Naive B cell (primary cell): Measurements from ENCODE around the gene BBS2. TPM values are rescaled to one million over a fixed set of nuclear protein-coding genes. Genes with fewer than 3 reads are reported as not detected.
A peak's percentile ranks its signal among the peaks of the same experiment; 100 is the strongest.

ENCODE experiments used
- ATAC-seq, 2 donors: fragments of 150-1000 bp; cut with Tn5 transposase; 2 replicates each; pipeline ENCODE4 v1.10.0; 2021; ENCODE audit warnings: low read depth in 2 of 2, mild to moderate bottlenecking in 2 of 2, moderate library complexity in 2 of 2
- DNase-seq: peaks from one replicate; pipeline ENCODE4 v3.0.0; 2022
- H3K27ac Mint-ChIP-seq, 6 donors: one replicate each; pipeline ENCODE4 v1.8.0; 2020 to 2022; ENCODE audit warnings: mild to moderate bottlenecking in 6 of 6, mixed read lengths in 6 of 6, moderate library complexity in 5 of 6, inconsistent platforms in 2 of 6
- H3K27me3 Mint-ChIP-seq, 3 donors: one replicate each; pipeline ENCODE4 v1.8.0; 2021 to 2022; ENCODE audit warnings: mixed read lengths in 3 of 3, mild to moderate bottlenecking in 1 of 3
- H3K36me3 Mint-ChIP-seq, 2 donors: one replicate each; pipeline ENCODE4 v1.8.0; 2020 to 2022; ENCODE audit warnings: mixed read lengths in 2 of 2, inconsistent platforms in 1 of 2, mild to moderate bottlenecking in 1 of 2
- H3K4me1 Mint-ChIP-seq, 3 donors: one replicate each; pipeline ENCODE4 v1.8.0; 2020 to 2022; ENCODE audit warnings: mixed read lengths in 3 of 3, inconsistent platforms in 1 of 3, mild to moderate bottlenecking in 1 of 3, moderate library complexity in 1 of 3
- H3K4me3 Mint-ChIP-seq, 8 donors: one replicate each; pipeline ENCODE4 v1.8.0; 2020 to 2022; ENCODE audit warnings: mild to moderate bottlenecking in 8 of 8, mixed read lengths in 8 of 8, moderate library complexity in 8 of 8, inconsistent platforms in 2 of 8
- H3K9me3 Mint-ChIP-seq, 7 donors: one replicate each; pipeline ENCODE4 v1.8.0; 2020 to 2022; ENCODE audit warnings: mixed read lengths in 7 of 7, mild to moderate bottlenecking in 5 of 7, inconsistent platforms in 2 of 7, moderate library complexity in 1 of 7
- polyA plus RNA-seq, 6 donors: library from polyadenylated mRNA; unstranded; fragments of 300-500 nt; fragmentation: Illumina TruSeq; gene quantifications; one replicate each; pipeline ENCODE4 v1.2.3, GENCODE V29; 2021; ENCODE audit warnings: low read depth in 6 of 6

BBS2 gene
- polyA plus RNA-seq, 6 donors from 2014 or later: 9.8 to 28.8 (median 17.7) TPM

DNA sequence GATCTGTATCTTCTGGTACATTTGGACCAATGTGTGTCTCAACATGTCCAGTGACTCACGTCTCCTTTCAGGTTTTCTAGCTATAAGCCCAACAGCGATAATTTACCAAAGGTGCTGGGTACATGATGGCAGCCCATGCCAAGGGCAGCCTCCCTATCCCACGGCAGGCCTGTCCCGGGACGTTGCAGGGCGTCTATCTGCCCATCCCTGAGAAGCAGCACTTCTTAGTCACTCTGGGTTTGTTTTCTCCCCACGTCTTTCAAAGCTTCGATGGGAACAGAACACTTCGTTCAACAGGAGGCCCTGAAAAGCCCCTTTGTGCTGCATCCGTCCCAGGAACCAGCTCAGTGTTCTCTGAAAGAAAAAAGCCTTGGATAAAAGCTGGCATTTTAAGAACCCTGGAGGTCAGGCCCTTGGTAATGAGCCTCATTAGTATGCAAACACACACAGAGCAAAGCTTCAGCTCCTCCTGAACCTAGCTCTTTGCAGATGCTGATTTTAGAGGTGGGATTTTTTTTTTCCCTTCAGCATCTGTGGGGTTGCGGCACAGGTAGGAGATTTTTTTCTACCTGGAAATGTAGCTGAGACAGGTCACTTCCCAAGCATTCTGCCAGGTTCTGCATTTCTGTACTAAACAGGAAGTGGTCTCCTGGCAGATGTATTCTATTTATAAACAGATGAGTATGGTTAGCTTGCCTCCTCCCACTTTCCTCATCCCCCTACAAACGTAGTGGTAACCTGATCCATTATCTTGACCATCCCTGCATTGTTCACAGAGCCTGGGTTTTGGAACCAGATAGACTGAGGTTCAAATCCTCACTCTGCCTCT lies 27.5 kb upstream of the BBS2 start:
- H3K4me3 Mint-ChIP-seq: peak overlapping the region in 1 of 8 donors; percentile 25
- ATAC-seq: no peak
- DNase-seq: no peak
- peak overlapping the region in 2 of 6 donors; percentile 23 to 94 for H3K27ac Mint-ChIP-seq
- no peaks in the 10 kb centered on the region for H3K36me3 Mint-ChIP-seq
- H3K4me1 Mint-ChIP-seq: peaks cover 4 to 16% (median 10%) of the 10 kb centered on the region in 3 donors
- no peaks in the 10 kb centered on the region for H3K9me3 Mint-ChIP-seq
- peaks cover 5 to 9% (median 6%) of the 10 kb centered on the region in 3 donors for H3K27me3 Mint-ChIP-seq

- Mint-ChIP-seq H3K36me3 (no peaks in the 10 kb centered on the region), H3K9me3 (peaks cover 0 to 2% (median 0%) of the 10 kb centered on the region in 7 donors), H3K27me3 (peaks cover 30 to 41% (median 32%) of the 10 kb centered on the region in 3 donors), H3K4me3 (no peak overlapping the region), H3K4me1 (peaks cover 0 to 4% (median 0%) of the 10 kb centered on the region in 3 donors), H3K27ac (no peak overlapping the region)
- ATAC-seq: no peak
- no peak for DNase-seq
Measured at GRCh38 chr16:56542039-56542438, 22.2 kb upstream of the BBS2 start.

DNA sequence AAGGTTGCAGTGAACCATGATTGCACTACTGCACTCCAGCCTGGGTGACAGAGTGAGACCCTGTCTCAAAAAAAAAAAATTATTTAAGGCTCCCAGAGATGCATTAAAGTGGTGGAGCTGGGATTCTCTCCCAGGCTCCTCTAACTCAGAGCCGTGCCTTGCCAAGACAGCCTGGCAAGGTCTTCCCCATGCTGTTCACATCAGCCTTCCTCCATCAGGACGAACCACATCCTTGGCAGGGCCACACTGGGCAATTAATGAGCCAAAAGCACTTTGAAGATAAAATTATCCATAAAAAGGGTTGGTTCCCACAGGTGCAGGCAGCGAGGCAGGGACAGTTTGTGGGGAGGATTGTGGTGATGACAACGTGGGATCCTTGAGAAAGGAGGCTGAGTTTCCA lies 19.8 kb upstream of the BBS2 start:
- no peak for ATAC-seq
- Mint-ChIP-seq H3K4me3 (no peak overlapping the region), H3K4me1 (peaks cover 0 to 4% (median 0%) of the 10 kb centered on the region in 3 donors), H3K27me3 (peaks cover 40 to 56% (median 48%) of the 10 kb centered on the region in 3 donors), H3K36me3 (no peaks in the 10 kb centered on the region), H3K27ac (no peak overlapping the region), H3K9me3 (peaks cover 0 to 2% (median 0%) of the 10 kb centered on the region in 7 donors)
- DNase-seq: no peak

- no peak overlapping the region for H3K4me3 Mint-ChIP-seq
- ATAC-seq: no peak
- H3K9me3 Mint-ChIP-seq: peaks cover 0 to 2% (median 0%) of the 10 kb centered on the region in 7 donors
- peaks cover 0 to 4% (median 0%) of the 10 kb centered on the region in 3 donors for H3K4me1 Mint-ChIP-seq
- H3K27ac Mint-ChIP-seq: no peak overlapping the region
- H3K27me3 Mint-ChIP-seq: peaks cover 40 to 64% (median 60%) of the 10 kb centered on the region in 3 donors
- no peaks in the 10 kb centered on the region for H3K36me3 Mint-ChIP-seq
- no peak for DNase-seq
Measured at GRCh38 chr16:56538331-56538730, 18.5 kb upstream of the BBS2 start.

- DNase-seq (no peak), ATAC-seq (no peak)
- Mint-ChIP-seq H3K9me3 (no peaks in the 10 kb centered on the region), H3K27ac (no peak overlapping the region), H3K36me3 (no peaks in the 10 kb centered on the region), H3K27me3 (peaks cover 34 to 57% (median 57%) of the 10 kb centered on the region in 3 donors), H3K4me1 (no peaks in the 10 kb centered on the region), H3K4me3 (no peak overlapping the region)
Measured at GRCh38 chr16:56534847-56535383, 15.1 kb upstream of the BBS2 start.

DNA sequence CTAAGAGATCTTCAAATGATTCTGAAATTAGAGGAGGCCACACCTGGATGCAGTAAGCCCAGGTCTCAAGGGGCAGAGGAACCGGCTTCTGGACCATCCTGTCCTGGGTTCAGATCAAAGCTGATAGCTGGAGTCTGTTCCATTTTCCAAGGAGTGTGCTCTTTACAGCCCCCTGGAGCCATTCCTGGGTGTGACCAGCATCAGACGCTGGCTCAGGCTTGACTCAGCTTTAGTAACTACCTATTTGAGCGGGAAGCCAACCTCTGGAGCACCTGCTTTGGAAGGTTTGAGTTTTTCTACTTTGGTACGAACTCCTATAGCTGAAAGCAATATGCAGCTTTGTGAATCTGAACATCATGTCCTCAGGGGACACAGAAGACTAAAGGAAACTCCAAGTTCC lies 12.9 kb upstream of the BBS2 start:
- Mint-ChIP-seq H3K27me3 (peaks cover 21 to 51% (median 48%) of the 10 kb centered on the region in 3 donors), H3K4me1 (no peaks in the 10 kb centered on the region), H3K9me3 (no peaks in the 10 kb centered on the region), H3K36me3 (no peaks in the 10 kb centered on the region), H3K4me3 (no peak overlapping the region), H3K27ac (no peak overlapping the region)
- ATAC-seq (no peak), DNase-seq (no peak)

DNA sequence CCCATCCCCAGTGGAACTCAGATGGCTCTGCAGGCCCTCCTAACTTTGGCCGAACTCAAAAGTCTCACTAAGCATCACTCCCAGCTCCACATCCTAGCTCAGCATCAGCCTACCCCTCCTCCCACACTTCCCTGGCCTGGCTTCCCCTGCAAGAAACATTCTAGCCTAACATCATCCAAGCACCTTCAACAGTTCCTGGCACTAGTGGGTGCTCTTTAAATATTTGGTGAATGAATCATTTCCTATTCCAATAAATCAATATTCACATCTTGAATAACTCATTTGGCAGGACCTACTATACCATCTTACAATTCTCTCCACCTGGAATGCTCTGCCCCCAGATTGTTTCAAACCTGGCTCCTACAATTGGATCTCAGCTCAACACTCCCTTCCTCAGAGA lies 11.0 kb upstream of the BBS2 start:
- Mint-ChIP-seq H3K36me3 (no peaks in the 10 kb centered on the region), H3K27me3 (peaks cover 15 to 56% (median 50%) of the 10 kb centered on the region in 3 donors), H3K4me1 (no peaks in the 10 kb centered on the region), H3K27ac (peak overlapping the region in 1 of 6 donors; percentile 75), H3K9me3 (no peaks in the 10 kb centered on the region), H3K4me3 (no peak overlapping the region)
- ATAC-seq (no peak), DNase-seq (no peak)

DNA sequence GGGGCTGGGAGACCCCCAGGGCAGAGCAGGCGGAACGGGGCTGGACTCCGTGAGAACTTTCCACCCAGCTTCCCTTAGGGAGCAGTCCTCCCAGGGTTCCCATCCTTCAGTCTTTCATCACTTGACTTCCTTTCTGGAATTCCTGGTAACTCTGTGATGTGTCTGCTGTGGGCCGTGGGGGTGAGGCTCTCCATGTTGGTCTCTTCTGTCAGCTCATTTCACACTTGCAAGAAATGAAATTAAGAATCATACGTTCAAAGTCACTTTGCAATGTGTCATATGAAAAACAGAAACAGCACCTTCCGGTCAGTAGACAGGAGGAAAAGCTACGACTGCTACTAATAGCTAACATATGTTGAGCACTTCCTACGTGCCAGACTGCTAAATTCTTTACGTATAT lies 5.4 kb upstream of the BBS2 start:
- DNase-seq: no peak
- ATAC-seq: no peak
- Mint-ChIP-seq H3K36me3 (no peaks in the 10 kb centered on the region), H3K4me3 (no peak overlapping the region), H3K4me1 (peaks cover 6% of the 10 kb centered on the region in 3 donors), H3K9me3 (no peaks in the 10 kb centered on the region), H3K27ac (no peak overlapping the region), H3K27me3 (peaks cover 5 to 25% (median 24%) of the 10 kb centered on the region in 3 donors)

- peaks cover 0 to 1% (median 0%) of the 10 kb centered on the region in 7 donors for H3K9me3 Mint-ChIP-seq
- peaks cover 21 to 35% (median 34%) of the 10 kb centered on the region in 3 donors for H3K4me1 Mint-ChIP-seq
Measured at GRCh38 chr16:56520251-56520577, 390 bp upstream of the BBS2 start.

DNA sequence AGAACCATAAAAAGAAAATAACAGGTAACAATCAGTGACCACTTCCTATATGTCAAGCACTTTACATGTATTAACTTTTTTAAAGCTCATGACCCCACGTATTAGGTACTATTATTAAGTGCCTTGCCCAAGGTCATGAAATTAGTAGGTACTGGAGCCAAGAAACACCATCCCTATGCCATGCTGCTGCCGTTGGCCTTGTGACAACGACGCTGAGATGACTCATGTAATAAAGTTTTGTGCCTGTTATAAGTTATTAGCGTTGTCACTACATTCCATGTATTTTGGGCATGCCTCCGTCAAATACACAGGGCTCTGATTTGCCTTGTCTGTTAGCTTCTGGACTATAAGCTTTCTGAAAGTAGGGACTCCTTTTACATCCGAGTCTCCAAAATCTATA lies 1.4 kb downstream of the BBS2 start:
- no peak for ATAC-seq
- Mint-ChIP-seq H3K27ac (peak overlapping the region in 2 of 6 donors; percentile 49 to 56), H3K4me1 (peaks cover 27 to 42% (median 40%) of the 10 kb centered on the region in 3 donors), H3K9me3 (peaks cover 0 to 1% (median 0%) of the 10 kb centered on the region in 7 donors), H3K36me3 (peaks cover 0 to under 1% of the 10 kb centered on the region in 2 donors), H3K27me3 (peaks cover 0 to 5% (median 0%) of the 10 kb centered on the region in 3 donors), H3K4me3 (peak overlapping the region; percentile 82 to 92 (median 85))
- no peak for DNase-seq

More at GRCh38 chr16:56520251-56520577, 390 bp upstream of the BBS2 start:
- Mint-ChIP-seq H3K27me3 (peaks cover 0 to 5% (median under 1%) of the 10 kb centered on the region in 3 donors), H3K36me3 (no peaks in the 10 kb centered on the region), H3K27ac (peak overlapping the region; percentile 60 to 94 (median 88)), H3K4me3 (peak overlapping the region; percentile 82 to 92 (median 86))
- DNase-seq (no peak), ATAC-seq (no peak)

GRCh38 chr16:56517206-56517605 lies 2.6 kb downstream of the BBS2 start:
- Mint-ChIP-seq H3K4me1 (peaks cover 34 to 48% (median 40%) of the 10 kb centered on the region in 3 donors), H3K27ac (peak overlapping the region in 1 of 6 donors; percentile 39), H3K4me3 (no peak overlapping the region)

GRCh38 chr16:56515665-56516064 lies 4.2 kb downstream of the BBS2 start:
- Mint-ChIP-seq H3K27ac (peak overlapping the region in 2 of 6 donors; percentile 1 to 68), H3K9me3 (peaks cover 0 to 1% (median 0%) of the 10 kb centered on the region in 7 donors), H3K27me3 (no peaks in the 10 kb centered on the region), H3K4me1 (peaks cover 32 to 45% (median 38%) of the 10 kb centered on the region in 3 donors), H3K4me3 (peak overlapping the region in 1 of 8 donors; percentile 28), H3K36me3 (peaks cover 4 to 10% of the 10 kb centered on the region in 2 donors)
- DNase-seq (no peak), ATAC-seq (no peak)

More at GRCh38 chr16:56517206-56517605, 2.6 kb downstream of the BBS2 start:
- DNase-seq: no peak
- Mint-ChIP-seq H3K36me3 (peaks cover 0 to 5% of the 10 kb centered on the region in 2 donors), H3K27me3 (peaks cover 0 to 5% (median 0%) of the 10 kb centered on the region in 3 donors), H3K9me3 (peaks cover 0 to 1% (median 0%) of the 10 kb centered on the region in 7 donors)
- no peak for ATAC-seq

GRCh38 chr16:56514845-56515244 lies 5.0 kb downstream of the BBS2 start:
- Mint-ChIP-seq H3K4me3 (no peak overlapping the region), H3K27me3 (no peaks in the 10 kb centered on the region), H3K27ac (peak overlapping the region in 1 of 6 donors; percentile 31), H3K9me3 (no peaks in the 10 kb centered on the region), H3K4me1 (peaks cover 25 to 39% (median 31%) of the 10 kb centered on the region in 3 donors), H3K36me3 (peaks cover 7 to 14% of the 10 kb centered on the region in 2 donors)
- no peak for ATAC-seq
- no peak for DNase-seq
